Brain microvascular endothelial cell (primary cell): ENCODE results near the gene TIMM10.

Source experiments
- DNase-seq: peaks from one replicate; pipeline ENCODE4 v3.0.0-alpha.2; 2020
- H3K27ac ChIP-seq: fragments of 250-450 bp; sonication (Bioruptor Pico); 2 replicates; pipeline ENCODE4 v1.5.1; 2020; ENCODE audit warnings: mild to moderate bottlenecking, moderate library complexity
- H3K27me3 ChIP-seq: fragments of 250-450 bp; sonication (Bioruptor Pico); replicated peaks from 2 replicates; pipeline ENCODE4 v1.5.1; 2020; ENCODE audit warnings: mild to moderate bottlenecking
- H3K36me3 ChIP-seq: fragments of 250-450 bp; sonication (Bioruptor Pico); replicated peaks from 2 replicates; pipeline ENCODE4 v1.5.1; 2020; ENCODE audit warnings: mild to moderate bottlenecking
- H3K4me3 ChIP-seq: 2 replicates; pipeline ENCODE4 v1.5.1; 2011; ENCODE audit warnings: low read depth, mild to moderate bottlenecking, control low read depth, low read length, moderate library complexity
- in situ Hi-C: cut with HindIII; loops from 2 replicates; pipeline ENCODE4 v1.10.0; 2017; ENCODE audit warnings: low sequenced_read_pairs, low pct_ligation_motif_present
- TF ChIP-seq, protein P1 (sequence below): IDR thresholded peaks from 2 replicates; pipeline ENCODE4 v1.5.1; 2011; ENCODE audit warnings: low read depth, mild to moderate bottlenecking, moderate library complexity, low read length, control low read depth, inconsistent platforms; ENCODE audit errors: missing control alignments

The TIMM10 gene

DNA sequence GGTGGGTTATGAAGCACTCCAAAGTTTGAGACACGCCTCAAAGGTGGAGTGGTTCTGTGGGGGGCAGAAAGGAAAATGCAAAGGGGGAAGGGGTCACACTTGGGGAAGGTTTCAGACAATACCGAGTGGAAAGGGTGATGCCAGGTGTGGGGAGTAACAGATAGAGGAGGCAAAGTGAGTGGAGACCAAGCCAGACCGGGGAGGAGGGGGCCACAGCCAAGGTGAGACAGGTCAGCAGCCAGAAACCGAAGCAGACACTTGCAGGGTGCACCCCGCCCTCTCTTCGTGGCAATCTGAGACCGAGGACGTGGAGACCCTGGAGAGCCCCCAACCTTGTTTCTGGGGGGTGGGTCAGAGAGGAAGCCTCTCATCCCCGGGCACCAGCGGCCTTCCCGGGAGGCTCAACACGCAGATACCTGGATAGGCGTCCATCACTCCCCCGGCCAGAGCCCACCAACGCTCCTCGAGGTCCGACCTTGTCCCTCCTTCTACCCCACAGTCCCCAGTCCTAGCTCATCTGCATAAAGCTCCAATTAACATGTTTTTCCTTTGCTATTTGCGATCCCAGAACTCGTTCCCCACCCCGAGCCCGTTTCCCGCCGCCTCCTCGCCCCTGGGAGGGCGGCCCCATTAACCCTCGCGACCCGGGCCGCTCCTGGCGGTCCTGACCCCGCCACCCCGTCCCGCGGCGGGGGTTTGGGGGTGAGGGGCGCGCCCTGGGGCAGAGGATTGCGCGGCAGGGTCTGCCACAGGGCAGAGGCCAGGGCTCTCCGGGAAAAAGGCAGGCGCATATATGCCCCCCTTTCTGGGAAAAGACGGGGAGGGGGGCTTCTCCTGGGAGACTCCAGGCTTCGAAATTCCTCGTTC is 48.4 kb downstream of the TIMM10 start:
- TF ChIP-seq, protein P1, sequence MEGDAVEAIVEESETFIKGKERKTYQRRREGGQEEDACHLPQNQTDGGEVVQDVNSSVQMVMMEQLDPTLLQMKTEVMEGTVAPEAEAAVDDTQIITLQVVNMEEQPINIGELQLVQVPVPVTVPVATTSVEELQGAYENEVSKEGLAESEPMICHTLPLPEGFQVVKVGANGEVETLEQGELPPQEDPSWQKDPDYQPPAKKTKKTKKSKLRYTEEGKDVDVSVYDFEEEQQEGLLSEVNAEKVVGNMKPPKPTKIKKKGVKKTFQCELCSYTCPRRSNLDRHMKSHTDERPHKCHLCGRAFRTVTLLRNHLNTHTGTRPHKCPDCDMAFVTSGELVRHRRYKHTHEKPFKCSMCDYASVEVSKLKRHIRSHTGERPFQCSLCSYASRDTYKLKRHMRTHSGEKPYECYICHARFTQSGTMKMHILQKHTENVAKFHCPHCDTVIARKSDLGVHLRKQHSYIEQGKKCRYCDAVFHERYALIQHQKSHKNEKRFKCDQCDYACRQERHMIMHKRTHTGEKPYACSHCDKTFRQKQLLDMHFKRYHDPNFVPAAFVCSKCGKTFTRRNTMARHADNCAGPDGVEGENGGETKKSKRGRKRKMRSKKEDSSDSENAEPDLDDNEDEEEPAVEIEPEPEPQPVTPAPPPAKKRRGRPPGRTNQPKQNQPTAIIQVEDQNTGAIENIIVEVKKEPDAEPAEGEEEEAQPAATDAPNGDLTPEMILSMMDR, result no peak
- Histone ChIP-seq H3K27me3 (peaks cover 10% of the 10 kb centered on the region), H3K36me3 (no peaks in the 10 kb centered on the region), H3K27ac (no peak overlapping the region), H3K4me3 (peak overlapping the region; percentile 49)
- DNase-seq, result no peak
- in situ Hi-C loops, result no loop called here

DNA sequence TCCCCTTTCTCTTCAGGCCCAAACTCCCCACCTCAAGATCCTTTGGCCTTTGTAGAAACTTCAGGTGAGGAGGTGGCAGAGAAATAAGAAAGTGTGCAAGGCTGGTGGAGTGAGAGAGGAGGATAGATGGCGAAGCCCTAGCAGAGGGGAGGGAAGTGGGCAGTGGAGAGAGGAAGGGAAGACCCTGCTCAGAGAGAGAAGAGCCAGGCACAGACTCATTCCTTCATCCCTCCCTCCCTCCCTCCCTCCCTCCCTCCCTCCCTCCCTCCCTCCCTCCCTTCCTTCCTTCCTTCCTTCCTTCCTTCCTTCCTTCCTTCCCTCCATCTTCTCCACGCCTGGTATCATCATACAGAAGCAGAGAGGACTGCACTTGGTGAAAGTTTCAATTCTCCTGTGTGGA is 49.2 kb downstream of the TIMM10 start:
- no peak overlapping the region for H3K4me3 ChIP-seq
- H3K36me3 ChIP-seq, result no peaks in the 10 kb centered on the region
- TF ChIP-seq, protein P1, result no peak
- DNase-seq, result no peak
- peaks cover 16% of the 10 kb centered on the region for H3K27me3 ChIP-seq
- no peak overlapping the region for H3K27ac ChIP-seq
- in situ Hi-C loops, result no loop called here

DNA sequence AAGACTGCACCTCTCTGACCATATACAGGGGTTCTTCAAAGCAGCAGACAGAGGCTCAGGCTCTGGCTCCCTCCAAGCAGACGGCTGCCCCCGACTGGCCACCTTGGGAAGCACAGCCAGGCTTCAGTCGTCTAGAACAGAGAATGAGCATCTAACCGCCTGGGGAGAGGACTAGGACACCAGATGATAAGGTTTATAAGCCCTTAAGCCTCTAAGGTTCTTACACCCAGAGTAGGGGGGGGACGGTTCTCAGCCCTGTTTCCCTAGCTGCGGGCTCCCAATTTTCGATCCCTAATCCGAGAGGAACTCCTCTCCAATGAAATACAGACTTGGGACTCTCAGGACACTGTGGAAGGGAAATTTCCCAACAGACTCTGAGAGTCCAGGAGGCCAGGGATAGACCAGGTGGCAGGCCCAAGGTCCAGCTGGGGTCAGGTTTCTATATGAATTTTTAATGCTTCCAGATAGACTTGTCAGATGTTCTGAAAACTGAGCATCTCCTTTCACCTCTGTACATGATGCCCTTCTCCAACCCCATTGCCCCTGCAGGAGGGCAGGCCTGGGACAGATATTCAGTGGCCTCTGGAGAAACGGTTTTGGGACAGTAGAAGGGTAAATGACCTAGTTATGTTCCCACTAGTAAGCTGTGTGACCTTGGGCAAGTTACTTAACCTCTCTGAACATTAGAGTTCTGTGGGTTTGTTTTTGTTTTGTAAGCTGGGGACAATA is 50.0 kb downstream of the TIMM10 start:
- Histone ChIP-seq H3K27ac (no peak overlapping the region), H3K27me3 (peaks cover 20% of the 10 kb centered on the region), H3K36me3 (no peaks in the 10 kb centered on the region), H3K4me3 (no peak overlapping the region)
- peak; percentile 29 for DNase-seq
- TF ChIP-seq, protein P1, result peak; percentile 90
- in situ Hi-C loops, result no loop called here

DNA sequence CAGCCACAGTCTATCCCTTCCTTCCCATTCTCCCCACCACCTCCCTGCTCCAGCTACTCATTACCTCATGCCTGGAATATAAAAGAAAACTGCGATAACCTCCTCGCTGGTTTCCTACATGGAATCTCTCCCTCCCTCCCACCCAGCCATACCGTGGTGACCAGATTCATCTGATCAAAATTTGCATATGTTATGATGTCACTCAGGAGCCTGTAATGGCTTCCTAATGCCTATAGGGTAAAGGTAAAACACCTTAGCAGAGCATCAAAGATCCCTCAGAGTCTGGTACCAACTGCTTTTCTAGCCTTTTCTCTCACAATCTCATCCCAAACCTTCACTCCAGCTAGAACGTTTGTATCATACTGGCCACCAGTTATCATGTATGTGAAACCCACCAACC is 50.6 kb downstream of the TIMM10 start:
- no peak overlapping the region for H3K27ac ChIP-seq
- H3K27me3 ChIP-seq, result peaks cover 20% of the 10 kb centered on the region
- H3K36me3 ChIP-seq, result no peaks in the 10 kb centered on the region
- TF ChIP-seq, protein P1, result no peak
- DNase-seq, result no peak
- in situ Hi-C loops, result no loop called here
- no peak overlapping the region for H3K4me3 ChIP-seq

DNA sequence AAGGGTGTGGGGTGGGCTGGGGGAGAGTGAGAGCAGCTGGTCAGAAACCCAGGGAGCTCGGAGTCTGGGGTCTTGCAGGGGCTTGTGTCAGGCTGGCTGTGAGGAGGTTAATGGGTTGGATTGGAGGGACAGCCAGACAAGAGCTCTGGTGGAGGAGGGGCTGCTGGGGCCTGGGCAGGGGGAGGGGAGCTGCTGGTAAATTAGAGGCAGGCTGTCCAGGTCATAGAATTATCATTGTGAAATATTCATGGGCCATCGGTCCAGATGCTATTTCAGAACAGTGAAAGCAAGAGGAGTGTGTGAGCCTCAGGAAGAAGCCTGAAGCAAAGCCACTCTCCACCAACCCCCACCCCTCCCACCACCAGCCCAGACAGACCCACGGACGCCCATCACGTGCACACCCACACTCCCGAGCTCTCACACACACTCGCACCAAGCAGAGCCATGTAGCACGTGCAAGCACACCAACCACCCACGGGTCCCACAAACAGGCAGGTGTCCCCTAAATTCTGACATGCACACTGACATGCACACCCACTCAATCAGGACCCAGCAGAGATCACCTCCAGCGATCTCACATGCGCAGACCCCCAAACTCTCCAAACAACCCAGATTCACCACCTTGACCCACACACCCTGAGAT is 51.4 kb downstream of the TIMM10 start:
- TF ChIP-seq, protein P1, result no peak
- in situ Hi-C loops, result no loop called here

More for the DNA sequence above, 51.4 kb downstream of the TIMM10 start:
- Histone ChIP-seq H3K36me3 (no peaks in the 10 kb centered on the region), H3K27me3 (peaks cover 20% of the 10 kb centered on the region), H3K27ac (no peak overlapping the region), H3K4me3 (no peak overlapping the region)
- DNase-seq, result no peak
